ENCODE data around the gene LRRC42. TPM values are rescaled to one million over a fixed set of nuclear protein-coding genes. Genes with fewer than 3 reads are reported as not detected.
A peak's percentile ranks its signal among the peaks of the same experiment; 100 is the strongest.
"Not testable (repeated sequence)": the region's sequence is repeated elsewhere in the genome, so short reads cannot be mapped to it uniquely, and the experiment has no call there.

The LRRC42 gene
- total RNA-seq, 3 donors from 2014 or later = 16.5 to 19.4 (median 19.0) TPM

DNA sequence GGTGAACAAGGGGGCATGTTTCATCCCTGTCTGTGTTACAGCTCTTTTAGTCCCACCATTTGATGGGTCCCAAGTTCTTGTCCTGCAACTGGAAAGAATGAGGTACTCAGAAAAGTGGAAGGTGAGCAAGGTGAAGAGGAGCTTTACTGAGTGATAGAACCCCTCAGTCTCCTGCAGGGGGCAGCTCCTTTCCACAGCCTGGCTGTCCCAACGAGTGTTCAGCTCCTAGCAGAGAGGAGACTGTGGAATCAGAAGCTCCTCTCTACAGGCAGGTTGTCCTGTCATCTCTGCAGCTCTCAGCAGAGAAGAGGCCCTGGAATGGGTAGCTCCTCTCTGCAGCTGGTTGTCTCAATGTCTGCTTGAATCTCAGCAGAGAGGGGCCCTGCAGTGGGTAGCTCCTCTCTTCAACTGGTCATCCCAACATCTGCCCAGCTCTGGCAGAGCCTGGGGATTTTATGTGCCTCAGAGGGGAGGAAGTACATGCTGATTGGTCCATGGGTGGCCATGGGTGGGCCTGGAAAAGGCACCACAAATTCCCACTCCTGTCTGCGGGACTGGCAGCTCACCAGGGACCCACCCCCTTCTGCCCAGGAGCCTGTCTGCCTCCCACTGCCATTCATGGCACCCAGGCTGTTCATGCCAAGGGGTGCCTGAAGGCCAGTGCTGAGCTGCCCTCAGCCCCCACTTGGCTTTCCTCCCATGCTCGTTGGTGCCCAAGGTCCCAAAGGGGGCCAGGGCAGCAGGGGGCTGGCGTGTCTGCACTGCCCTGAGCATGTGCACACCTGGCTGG, 46.1 kb downstream of the LRRC42 start:
- Histone ChIP-seq H3K4me1 (ENCODE audit: low read depth) (no peaks in the 10 kb centered on the region), H3K4me3 (no peak overlapping the region), H3K36me3 (ENCODE audit: low read depth) (no peaks in the 10 kb centered on the region), H3K9me3 (no peaks in the 10 kb centered on the region)
- intact Hi-C loops (cut with DNase I, micrococcal nuclease) = no loop called here
- ATAC-seq (peak; percentile 28), DNase-seq (no peak)
- TF ChIP-seq, protein P1, sequence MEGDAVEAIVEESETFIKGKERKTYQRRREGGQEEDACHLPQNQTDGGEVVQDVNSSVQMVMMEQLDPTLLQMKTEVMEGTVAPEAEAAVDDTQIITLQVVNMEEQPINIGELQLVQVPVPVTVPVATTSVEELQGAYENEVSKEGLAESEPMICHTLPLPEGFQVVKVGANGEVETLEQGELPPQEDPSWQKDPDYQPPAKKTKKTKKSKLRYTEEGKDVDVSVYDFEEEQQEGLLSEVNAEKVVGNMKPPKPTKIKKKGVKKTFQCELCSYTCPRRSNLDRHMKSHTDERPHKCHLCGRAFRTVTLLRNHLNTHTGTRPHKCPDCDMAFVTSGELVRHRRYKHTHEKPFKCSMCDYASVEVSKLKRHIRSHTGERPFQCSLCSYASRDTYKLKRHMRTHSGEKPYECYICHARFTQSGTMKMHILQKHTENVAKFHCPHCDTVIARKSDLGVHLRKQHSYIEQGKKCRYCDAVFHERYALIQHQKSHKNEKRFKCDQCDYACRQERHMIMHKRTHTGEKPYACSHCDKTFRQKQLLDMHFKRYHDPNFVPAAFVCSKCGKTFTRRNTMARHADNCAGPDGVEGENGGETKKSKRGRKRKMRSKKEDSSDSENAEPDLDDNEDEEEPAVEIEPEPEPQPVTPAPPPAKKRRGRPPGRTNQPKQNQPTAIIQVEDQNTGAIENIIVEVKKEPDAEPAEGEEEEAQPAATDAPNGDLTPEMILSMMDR (IDR thresholded peaks at IDR 0.05) = no peak

DNA sequence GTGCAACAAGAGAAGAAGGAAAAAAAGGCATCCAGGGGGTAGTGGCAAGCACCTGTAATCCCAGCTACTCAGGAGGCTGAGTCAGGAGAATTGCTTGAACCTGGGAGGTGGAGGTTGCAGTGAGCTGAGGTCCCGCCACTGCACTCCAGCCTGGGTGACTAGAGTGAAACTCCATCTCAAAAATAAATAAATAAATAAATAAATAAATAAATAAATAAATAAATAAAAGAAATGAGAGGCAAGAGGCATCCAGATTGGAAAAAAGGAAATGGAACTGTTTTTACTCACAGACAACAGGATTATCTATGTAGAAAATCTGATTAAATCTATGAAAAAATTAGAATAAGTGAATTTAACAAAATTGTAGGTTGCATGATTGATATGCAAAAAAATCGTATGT, 48.4 kb downstream of the LRRC42 start:
- DNase-seq; H3K36me3 ChIP-seq (ENCODE audit: low read depth); H3K9me3 ChIP-seq; H3K4me1 ChIP-seq (ENCODE audit: low read depth); ATAC-seq; intact Hi-C loops (cut with DNase I, micrococcal nuclease); H3K4me3 ChIP-seq: not testable (repeated sequence)

DNA sequence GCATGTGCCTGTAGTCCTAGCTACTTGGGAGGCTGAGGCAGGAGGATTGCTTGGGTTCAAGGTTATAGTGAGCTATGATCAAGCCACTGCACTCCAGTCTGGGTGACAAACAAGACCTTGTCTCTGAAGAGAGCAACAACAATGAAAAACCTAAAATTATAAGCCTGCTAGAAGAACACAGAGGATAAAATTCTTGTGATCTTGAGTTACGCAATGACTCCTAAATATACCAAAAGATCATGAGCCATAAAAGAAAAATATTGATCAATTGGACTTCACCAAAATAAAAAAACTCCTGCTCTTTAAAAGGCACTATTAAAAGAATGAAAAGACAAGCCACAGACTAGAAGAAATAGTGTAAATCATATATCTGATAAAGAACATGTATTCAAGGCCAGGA, 49.5 kb downstream of the LRRC42 start:
- no peaks in the 10 kb centered on the region for H3K36me3 ChIP-seq (ENCODE audit: low read depth)
- TF ChIP-seq, protein P1 (IDR thresholded peaks at IDR 0.05) = no peak
- H3K4me3 ChIP-seq = no peak overlapping the region
- no peaks in the 10 kb centered on the region for H3K9me3 ChIP-seq
- no peak for DNase-seq
- intact Hi-C loops (cut with DNase I, micrococcal nuclease) = loop anchor here in 1 of 2 donors (5.0 kb wide), 1 partner anchor 222 kb away; no protein-coding TSS in a partner anchor
- no peaks in the 10 kb centered on the region for H3K4me1 ChIP-seq (ENCODE audit: low read depth)
- ATAC-seq = no peak

DNA sequence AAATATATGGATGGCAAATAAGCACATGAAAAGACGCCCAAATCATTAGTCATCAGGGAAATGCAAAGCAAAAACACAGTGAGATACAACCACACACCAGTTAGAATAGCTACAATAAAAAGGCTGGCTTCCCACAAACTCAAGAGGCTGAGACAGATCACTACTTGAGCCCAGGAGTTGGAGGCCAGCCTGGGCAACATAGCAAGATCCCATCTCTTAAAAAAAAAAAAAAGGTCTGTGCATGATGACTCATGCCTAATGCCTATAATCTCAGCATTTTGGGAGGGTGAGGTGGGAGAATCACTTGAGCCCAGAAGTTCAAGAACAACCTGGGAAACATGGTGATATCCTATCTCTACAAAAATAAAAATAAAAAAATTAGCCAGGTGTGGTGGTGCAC, 52.1 kb downstream of the LRRC42 start:
- TF ChIP-seq, protein P1 (IDR thresholded peaks at IDR 0.05) = no peak
- H3K4me3 ChIP-seq = no peak overlapping the region
- H3K36me3 ChIP-seq (ENCODE audit: low read depth) = no peaks in the 10 kb centered on the region
- no peaks in the 10 kb centered on the region for H3K9me3 ChIP-seq
- no peak for ATAC-seq
- intact Hi-C loops (cut with DNase I, micrococcal nuclease) = loop anchor here in 1 of 2 donors (5.0 kb wide), 1 partner anchor 219 kb away; no protein-coding TSS in a partner anchor
- DNase-seq = no peak
- H3K4me1 ChIP-seq (ENCODE audit: low read depth) = no peaks in the 10 kb centered on the region

DNA sequence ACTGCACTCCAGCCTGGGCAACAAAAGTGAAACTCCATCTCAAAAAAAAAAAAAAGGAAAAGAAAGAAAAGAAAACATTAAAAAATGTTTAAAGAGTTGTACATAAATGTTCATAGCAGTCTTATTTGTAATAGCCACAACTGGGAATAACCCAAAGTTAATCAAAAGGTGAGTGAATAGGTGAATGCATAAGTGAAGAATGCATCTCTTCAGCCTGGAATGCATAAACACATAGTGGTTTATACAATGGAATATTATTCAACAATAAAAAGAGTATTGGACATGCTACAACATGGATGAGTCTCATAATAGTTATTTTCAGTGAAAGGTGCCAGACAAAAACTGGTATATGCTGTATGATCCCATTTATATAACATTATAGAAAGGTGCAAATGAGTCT, 53.8 kb downstream of the LRRC42 start:
- ATAC-seq (no peak), DNase-seq (no peak)
- H3K4me1 ChIP-seq (ENCODE audit: low read depth) = no peaks in the 10 kb centered on the region
- TF ChIP-seq, protein P1 (IDR thresholded peaks at IDR 0.05) = no peak
- no peak overlapping the region for H3K4me3 ChIP-seq
- H3K36me3 ChIP-seq (ENCODE audit: low read depth) = no peaks in the 10 kb centered on the region
- no peaks in the 10 kb centered on the region for H3K9me3 ChIP-seq
- intact Hi-C loops (cut with DNase I, micrococcal nuclease) = loop anchor here in 1 of 2 donors (5.0 kb wide), 1 partner anchor 217 kb away; no protein-coding TSS in a partner anchor

DNA sequence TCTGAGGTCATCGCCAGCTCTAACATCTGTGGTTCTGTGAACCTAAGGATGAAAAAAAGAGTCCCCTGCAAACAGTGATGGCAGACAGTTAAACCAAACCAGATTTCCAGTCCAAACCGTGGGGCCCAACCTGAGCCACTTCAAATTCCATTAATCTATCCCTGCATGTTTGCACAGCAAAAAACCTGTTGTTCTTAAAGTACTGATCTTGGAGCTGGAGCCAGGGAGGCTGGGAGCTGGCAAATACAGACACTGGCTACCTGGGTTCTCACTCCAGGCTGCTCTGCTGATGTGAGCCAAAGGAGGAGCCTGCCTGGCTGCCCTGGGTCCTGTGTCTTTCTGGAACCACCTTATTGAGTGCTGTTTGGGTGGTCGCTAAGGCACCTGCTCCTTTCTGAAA, 55.4 kb downstream of the LRRC42 start:
- TF ChIP-seq, protein P1 (IDR thresholded peaks at IDR 0.05) = no peak
- Histone ChIP-seq H3K4me3 (no peak overlapping the region), H3K9me3 (no peaks in the 10 kb centered on the region), H3K36me3 (ENCODE audit: low read depth) (no peaks in the 10 kb centered on the region), H3K4me1 (ENCODE audit: low read depth) (no peaks in the 10 kb centered on the region)
- DNase-seq (no peak), ATAC-seq (no peak)
- intact Hi-C loops (cut with DNase I, micrococcal nuclease) = no loop called here
